Glutamatergic neuron (in vitro differentiated cells): ENCODE data around the gene COPB2. TPM values are rescaled to one million over a fixed set of nuclear protein-coding genes. Genes with fewer than 3 reads are reported as not detected.

Source experiments
- DNase-seq: peaks from one replicate; pipeline ENCODE4 v3.0.0; 2022
- H3K27ac Mint-ChIP-seq: one replicate; pipeline ENCODE4 v1.8.0; 2020; ENCODE audit warnings: mild to moderate bottlenecking, mixed read lengths, inconsistent platforms; ENCODE audit not compliant: unreplicated experiment
- H3K27me3 Mint-ChIP-seq: one replicate; pipeline ENCODE4 v1.8.0; 2020; ENCODE audit warnings: mild to moderate bottlenecking, moderate library complexity, mixed read lengths, inconsistent platforms; ENCODE audit not compliant: unreplicated experiment
- H3K36me3 Mint-ChIP-seq: one replicate; pipeline ENCODE4 v1.8.0; 2020; ENCODE audit warnings: mild to moderate bottlenecking, mixed read lengths, inconsistent platforms; ENCODE audit not compliant: unreplicated experiment
- H3K4me1 Mint-ChIP-seq: one replicate; pipeline ENCODE4 v1.8.0; 2020; ENCODE audit warnings: mild to moderate bottlenecking, low read depth, mixed read lengths, inconsistent platforms; ENCODE audit not compliant: unreplicated experiment
- H3K4me3 Mint-ChIP-seq: one replicate; pipeline ENCODE4 v1.8.0; 2020; ENCODE audit warnings: mild to moderate bottlenecking, mixed read lengths, inconsistent platforms; ENCODE audit not compliant: unreplicated experiment
- H3K9me3 Mint-ChIP-seq: one replicate; pipeline ENCODE4 v1.8.0; 2020; ENCODE audit warnings: mild to moderate bottlenecking, moderate library complexity, mixed read lengths, inconsistent platforms; ENCODE audit not compliant: unreplicated experiment
- total RNA-seq: library from RNA; stranded (reverse); fragmentation: NEBNext Ultra II Directional; extraction: Animal tissue kit (Norgen Biotek cat#: 25700); gene quantifications from one replicate; pipeline ENCODE4 v1.2.1, GENCODE V29; 2021; ENCODE audit not compliant: unreplicated experiment
- TF ChIP-seq, protein P1 (sequence below): fragments of 200-600 bp; sonication (generic); IDR thresholded peaks from one replicate; pipeline ENCODE4 v1.5.0; 2021; ENCODE audit not compliant: partially characterized antibody, unreplicated experiment

COPB2 gene
- total RNA-seq, 1 donor from 2014 or later: 127 TPM

DNA sequence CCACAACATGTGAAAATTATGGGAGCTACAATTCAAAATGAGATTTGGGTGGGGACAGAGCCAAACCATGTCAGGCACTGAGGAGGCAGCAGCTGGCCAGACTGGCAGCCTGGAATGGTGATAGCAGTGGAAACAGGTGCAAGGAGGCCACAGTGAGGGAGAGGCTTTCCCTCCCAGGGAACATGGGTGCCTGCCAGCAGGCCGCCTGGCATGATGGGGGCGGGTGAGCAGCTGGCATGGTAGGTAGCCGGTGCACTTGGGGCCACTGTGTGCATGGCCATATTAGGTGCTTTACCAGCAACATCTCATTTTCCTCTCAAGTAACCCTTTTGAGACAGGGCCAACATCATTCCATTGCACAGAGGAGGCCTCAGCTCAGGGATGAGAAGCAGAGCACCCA is 63.9 kb downstream of the COPB2 start:
- Mint-ChIP-seq H3K36me3 (no peaks in the 10 kb centered on the region), H3K9me3 (peaks cover 5% of the 10 kb centered on the region), H3K27ac (no peak overlapping the region), H3K4me1 (no peaks in the 10 kb centered on the region), H3K27me3 (no peaks in the 10 kb centered on the region), H3K4me3 (no peak overlapping the region)
- TF ChIP-seq, protein P1, sequence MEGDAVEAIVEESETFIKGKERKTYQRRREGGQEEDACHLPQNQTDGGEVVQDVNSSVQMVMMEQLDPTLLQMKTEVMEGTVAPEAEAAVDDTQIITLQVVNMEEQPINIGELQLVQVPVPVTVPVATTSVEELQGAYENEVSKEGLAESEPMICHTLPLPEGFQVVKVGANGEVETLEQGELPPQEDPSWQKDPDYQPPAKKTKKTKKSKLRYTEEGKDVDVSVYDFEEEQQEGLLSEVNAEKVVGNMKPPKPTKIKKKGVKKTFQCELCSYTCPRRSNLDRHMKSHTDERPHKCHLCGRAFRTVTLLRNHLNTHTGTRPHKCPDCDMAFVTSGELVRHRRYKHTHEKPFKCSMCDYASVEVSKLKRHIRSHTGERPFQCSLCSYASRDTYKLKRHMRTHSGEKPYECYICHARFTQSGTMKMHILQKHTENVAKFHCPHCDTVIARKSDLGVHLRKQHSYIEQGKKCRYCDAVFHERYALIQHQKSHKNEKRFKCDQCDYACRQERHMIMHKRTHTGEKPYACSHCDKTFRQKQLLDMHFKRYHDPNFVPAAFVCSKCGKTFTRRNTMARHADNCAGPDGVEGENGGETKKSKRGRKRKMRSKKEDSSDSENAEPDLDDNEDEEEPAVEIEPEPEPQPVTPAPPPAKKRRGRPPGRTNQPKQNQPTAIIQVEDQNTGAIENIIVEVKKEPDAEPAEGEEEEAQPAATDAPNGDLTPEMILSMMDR: no peak
- no peak for DNase-seq

DNA sequence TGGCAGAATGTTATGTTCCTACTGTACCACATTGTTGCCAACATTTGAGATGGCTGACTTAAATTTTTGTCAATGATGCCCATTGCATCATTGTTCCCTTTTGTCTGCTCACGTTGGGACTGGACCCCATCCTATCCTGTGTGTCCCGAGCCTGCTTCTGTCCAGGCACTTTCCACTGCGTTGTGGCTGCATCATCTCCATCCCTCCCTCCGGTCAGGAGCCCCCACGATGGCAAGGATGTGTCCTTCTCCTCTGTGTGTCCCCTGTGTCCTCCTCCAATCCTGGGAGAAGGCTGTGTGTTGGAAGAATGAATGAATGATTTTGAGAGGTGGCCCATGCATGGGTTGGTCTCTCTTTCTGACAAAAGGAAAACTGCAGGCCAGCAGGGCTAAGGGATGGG is 65.0 kb downstream of the COPB2 start:
- peaks cover 3% of the 10 kb centered on the region for H3K9me3 Mint-ChIP-seq
- TF ChIP-seq, protein P1: no peak
- no peaks in the 10 kb centered on the region for H3K36me3 Mint-ChIP-seq
- no peaks in the 10 kb centered on the region for H3K27me3 Mint-ChIP-seq
- H3K4me1 Mint-ChIP-seq: no peaks in the 10 kb centered on the region
- H3K4me3 Mint-ChIP-seq: no peak overlapping the region
- DNase-seq: no peak
- no peak overlapping the region for H3K27ac Mint-ChIP-seq

DNA sequence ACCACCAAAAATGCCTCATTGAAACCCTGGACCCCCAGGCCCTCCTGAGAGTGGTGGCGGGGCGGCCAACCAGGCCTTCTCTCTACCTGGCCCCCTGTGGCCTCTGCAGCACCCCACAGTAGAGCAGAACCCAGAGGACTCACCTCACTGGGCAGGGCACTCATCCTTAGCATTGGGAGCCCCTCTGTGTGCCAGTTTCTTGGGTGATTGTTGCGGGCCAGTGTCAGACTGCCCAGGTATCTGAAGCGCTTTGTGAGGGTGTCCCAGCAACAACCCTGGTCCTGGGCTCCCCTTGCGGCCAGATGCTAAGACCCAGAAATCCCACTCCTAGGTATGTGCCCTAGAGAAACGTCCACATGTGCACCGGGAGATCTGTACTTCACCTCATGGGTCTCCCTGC is 66.3 kb downstream of the COPB2 start:
- H3K4me1 Mint-ChIP-seq: no peaks in the 10 kb centered on the region

GRCh38 chr3:139322346-139322745 is 67.1 kb downstream of the COPB2 start:
- Mint-ChIP-seq H3K9me3 (no peaks in the 10 kb centered on the region), H3K27ac (no peak overlapping the region), H3K27me3 (no peaks in the 10 kb centered on the region), H3K4me1 (no peaks in the 10 kb centered on the region), H3K4me3 (no peak overlapping the region), H3K36me3 (no peaks in the 10 kb centered on the region)
- no peak for DNase-seq
- TF ChIP-seq, protein P1: no peak

More for the DNA sequence above, 66.3 kb downstream of the COPB2 start:
- TF ChIP-seq, protein P1: no peak
- Mint-ChIP-seq H3K9me3 (no peaks in the 10 kb centered on the region), H3K27ac (no peak overlapping the region), H3K4me3 (no peak overlapping the region), H3K36me3 (no peaks in the 10 kb centered on the region), H3K27me3 (no peaks in the 10 kb centered on the region)
- no peak for DNase-seq

DNA sequence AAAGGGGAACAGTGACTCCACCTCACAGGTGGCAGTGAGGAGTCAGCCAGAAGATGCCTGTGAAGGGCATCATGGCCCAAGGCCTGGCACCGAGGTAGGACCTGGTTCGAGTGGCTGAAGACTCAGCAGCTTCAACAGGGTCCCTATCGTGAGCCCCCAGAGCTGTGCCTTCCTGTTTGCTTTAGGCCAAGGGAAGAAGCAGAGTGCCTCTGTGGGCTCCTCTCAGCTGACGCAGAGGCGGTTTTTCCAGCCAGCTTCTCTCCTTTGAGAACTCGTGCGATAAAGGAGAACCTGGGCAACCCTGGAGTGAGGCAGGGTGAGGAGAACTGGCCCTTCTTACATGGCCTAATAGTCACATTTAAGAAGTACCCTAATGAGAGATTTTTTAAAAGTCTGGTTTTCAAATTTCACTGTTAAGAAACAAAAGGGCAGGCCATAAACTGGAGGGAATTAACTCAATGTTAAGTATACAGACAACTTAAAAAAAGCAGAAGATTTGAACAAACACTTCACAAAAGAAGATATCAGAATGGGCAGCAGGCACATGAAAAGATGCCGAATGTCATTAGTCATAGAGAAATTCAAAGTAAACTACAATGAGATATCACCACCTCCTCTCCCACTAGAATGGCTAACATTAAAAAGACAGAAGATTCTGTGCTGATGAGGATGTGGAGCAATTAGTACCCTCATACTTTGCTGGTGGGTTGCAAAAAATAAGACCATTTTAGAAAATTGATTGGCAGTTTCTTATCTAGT is 68.7 kb downstream of the COPB2 start:
- H3K27ac Mint-ChIP-seq: no peak overlapping the region
- no peaks in the 10 kb centered on the region for H3K27me3 Mint-ChIP-seq
- no peak overlapping the region for H3K4me3 Mint-ChIP-seq
- DNase-seq: no peak
- H3K9me3 Mint-ChIP-seq: no peaks in the 10 kb centered on the region
- TF ChIP-seq, protein P1: no peak
- no peaks in the 10 kb centered on the region for H3K36me3 Mint-ChIP-seq
- no peaks in the 10 kb centered on the region for H3K4me1 Mint-ChIP-seq
